HFFc6 (cell line): Measurements from ENCODE around the gene GLOD4. TPM values are rescaled to one million over a fixed set of nuclear protein-coding genes. Genes with fewer than 3 reads are reported as not detected.

Experiments used
- DNase-seq: peaks from one replicate; pipeline ENCODE4 v3.0.0-alpha.2; 2018
- H3K27ac Mint-ChIP-seq: 2 replicates; pipeline ENCODE4 v1.8.0; 2020; ENCODE audit warnings: mild to moderate bottlenecking, mixed read lengths
- H3K27me3 Mint-ChIP-seq: 2 replicates; pipeline ENCODE4 v1.8.0; 2021; ENCODE audit warnings: mild to moderate bottlenecking, moderate library complexity, mixed read lengths; ENCODE audit not compliant: insufficient read depth
- H3K36me3 Mint-ChIP-seq: 2 replicates; pipeline ENCODE4 v1.8.0; 2021; ENCODE audit warnings: low read depth, mixed read lengths
- H3K4me1 Mint-ChIP-seq: 2 replicates; pipeline ENCODE4 v1.8.0; 2020; ENCODE audit warnings: low read depth, mixed read lengths
- H3K4me3 Mint-ChIP-seq: 2 replicates; pipeline ENCODE4 v1.8.0; 2020; ENCODE audit warnings: mild to moderate bottlenecking, moderate library complexity, mixed read lengths
- H3K9me3 Mint-ChIP-seq: 2 replicates; pipeline ENCODE4 v1.8.0; 2020; ENCODE audit warnings: mild to moderate bottlenecking, mixed read lengths
- total RNA-seq, 6 experiments: library from RNA; stranded (reverse); fragmentation: NEBNext Ultra II Directional; extraction: Animal tissue kit (Norgen Biotek cat#: 25700); gene quantifications; 2 replicates in 1 of 6; 3 replicates in 5 of 6; pipeline ENCODE4 v1.2.3, GENCODE V29; 2021
- TF ChIP-seq, protein P1 (sequence below): fragments of 200-600 bp; sonication (generic); IDR thresholded peaks from 2 replicates; pipeline ENCODE4 v1.5.0; 2021; ENCODE audit warnings: antibody characterized with exemption, mild to moderate bottlenecking

The GLOD4 gene
- total RNA-seq, 6 experiments from 2014 or later, result 43.8 to 57.9 (median 48.6) TPM

DNA sequence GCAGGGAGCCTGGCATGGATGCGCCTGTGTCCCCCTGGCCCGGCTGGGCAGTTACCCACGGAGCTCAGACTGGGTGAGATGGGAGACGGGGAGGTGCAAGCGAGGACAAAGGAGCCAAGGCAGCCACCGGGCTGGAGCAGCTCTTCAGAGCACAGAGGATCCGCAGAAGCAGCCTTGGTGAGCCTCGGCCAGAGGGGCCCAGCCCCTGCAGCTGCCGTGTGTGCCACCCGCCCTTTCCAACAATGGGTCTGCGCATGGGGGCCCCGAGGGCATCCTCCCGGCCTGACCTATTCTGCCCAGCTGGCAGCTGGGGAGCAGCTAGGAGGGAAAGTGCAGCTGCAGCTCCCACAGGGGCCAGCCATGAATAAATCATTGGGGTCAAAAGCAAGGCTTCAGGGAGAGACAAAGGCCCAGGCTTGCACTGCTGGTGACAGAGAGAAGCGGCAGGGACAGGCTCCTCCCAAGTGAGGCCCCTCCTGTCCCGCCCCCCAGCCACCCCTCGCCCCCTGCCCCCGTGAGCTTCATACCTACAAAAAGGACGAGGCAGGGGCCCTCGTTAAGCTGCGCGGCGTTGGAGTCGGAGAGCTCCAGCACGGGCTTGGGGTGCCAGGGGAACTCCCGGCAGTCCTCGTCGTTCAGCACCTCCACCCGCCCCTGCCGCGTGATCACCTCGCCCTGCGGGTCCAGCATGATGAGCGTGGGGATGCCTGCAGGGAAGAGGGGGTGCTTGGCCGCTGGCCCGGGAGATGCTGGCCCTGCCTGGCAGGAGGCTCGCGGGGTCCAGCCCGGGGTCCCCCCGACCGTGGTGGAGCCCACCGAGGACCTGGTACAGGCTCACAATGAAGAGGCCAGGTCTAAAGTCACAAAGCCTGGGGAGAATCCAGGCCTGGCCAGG is 22.7 kb upstream of the GLOD4 start:
- Mint-ChIP-seq H3K9me3 (no peaks in the 10 kb centered on the region), H3K36me3 (peaks cover 12% of the 10 kb centered on the region), H3K27me3 (peaks cover 14% of the 10 kb centered on the region), H3K27ac (no peak overlapping the region), H3K4me3 (no peak overlapping the region), H3K4me1 (no peaks in the 10 kb centered on the region)
- TF ChIP-seq, protein P1, sequence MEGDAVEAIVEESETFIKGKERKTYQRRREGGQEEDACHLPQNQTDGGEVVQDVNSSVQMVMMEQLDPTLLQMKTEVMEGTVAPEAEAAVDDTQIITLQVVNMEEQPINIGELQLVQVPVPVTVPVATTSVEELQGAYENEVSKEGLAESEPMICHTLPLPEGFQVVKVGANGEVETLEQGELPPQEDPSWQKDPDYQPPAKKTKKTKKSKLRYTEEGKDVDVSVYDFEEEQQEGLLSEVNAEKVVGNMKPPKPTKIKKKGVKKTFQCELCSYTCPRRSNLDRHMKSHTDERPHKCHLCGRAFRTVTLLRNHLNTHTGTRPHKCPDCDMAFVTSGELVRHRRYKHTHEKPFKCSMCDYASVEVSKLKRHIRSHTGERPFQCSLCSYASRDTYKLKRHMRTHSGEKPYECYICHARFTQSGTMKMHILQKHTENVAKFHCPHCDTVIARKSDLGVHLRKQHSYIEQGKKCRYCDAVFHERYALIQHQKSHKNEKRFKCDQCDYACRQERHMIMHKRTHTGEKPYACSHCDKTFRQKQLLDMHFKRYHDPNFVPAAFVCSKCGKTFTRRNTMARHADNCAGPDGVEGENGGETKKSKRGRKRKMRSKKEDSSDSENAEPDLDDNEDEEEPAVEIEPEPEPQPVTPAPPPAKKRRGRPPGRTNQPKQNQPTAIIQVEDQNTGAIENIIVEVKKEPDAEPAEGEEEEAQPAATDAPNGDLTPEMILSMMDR, result no peak
- no peak for DNase-seq

DNA sequence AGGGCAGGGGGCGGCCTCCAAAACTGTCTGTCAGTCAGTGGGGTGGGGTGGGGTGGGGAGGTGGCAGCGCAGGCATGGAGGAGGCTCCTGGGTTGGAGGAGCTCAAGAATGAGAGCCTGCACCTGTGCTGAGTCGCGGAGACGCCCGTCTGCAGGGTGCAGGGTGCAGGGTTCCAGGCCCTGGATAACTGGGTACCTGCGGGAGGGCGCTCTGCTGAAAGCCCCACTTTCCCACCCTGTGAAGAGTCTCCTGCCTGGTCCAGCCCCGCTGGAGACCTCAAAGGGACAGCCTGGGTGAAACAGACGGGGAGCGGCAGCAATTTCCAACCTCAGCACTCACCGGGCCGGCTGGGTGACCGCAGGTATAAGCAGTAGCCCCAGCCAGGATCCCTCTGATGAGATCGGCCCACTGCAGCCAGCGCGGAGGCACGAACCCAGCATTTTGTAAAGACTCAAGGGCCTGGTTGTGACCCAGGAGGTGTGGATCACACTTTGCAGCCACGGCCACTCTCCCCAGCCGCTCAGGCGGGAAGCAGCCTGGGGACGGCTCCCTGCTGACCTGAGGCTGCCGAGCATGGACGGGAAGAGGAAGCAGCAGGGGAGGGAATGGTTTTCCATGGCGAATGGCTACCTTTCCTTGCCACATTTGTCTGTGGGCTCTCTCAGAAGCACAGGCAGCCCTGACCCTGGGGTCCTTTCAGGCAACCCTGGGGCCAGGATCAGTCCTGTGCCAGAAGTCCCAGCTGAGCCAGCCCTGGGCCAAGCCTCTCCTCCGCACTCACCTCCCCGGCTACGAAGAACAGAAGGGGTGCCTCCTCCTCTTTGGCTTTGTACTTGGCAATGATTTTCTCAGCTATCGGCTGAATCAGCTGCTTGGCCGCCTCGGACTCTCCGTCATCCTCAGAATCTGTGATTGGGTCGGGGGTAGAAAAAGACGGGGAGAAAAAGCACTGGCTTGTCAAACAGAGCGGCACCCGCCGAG is 21.1 kb upstream of the GLOD4 start:
- DNase-seq, result no peak
- Mint-ChIP-seq H3K4me1 (no peaks in the 10 kb centered on the region), H3K27me3 (peaks cover 10% of the 10 kb centered on the region), H3K4me3 (no peak overlapping the region), H3K36me3 (peaks cover 13% of the 10 kb centered on the region), H3K27ac (no peak overlapping the region), H3K9me3 (no peaks in the 10 kb centered on the region)
- TF ChIP-seq, protein P1, result no peak

DNA sequence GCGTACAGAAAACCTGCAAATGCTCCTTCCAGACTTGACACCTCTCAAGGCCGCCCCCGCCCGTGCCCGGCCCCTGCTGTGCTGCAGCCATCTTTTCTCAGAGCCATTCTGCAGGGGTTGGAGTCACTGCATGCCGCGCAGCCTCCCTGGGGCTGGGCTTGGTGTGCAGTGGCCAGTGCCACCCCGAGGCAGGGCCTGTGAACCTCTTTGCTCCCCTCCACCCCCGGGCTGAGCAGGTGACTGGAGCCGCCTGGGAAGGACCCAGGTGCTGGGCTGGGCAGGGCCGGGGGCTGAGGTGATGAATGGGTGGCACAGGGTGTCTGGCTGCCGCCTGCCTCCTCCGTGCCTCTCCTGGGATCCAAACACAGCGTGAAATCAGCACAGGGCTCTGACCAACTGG is 20.4 kb upstream of the GLOD4 start:
- Mint-ChIP-seq H3K9me3 (no peaks in the 10 kb centered on the region), H3K4me1 (no peaks in the 10 kb centered on the region), H3K4me3 (no peak overlapping the region), H3K27me3 (peaks cover 12% of the 10 kb centered on the region), H3K36me3 (peaks cover 13% of the 10 kb centered on the region), H3K27ac (no peak overlapping the region)
- DNase-seq, result no peak
- TF ChIP-seq, protein P1, result no peak

DNA sequence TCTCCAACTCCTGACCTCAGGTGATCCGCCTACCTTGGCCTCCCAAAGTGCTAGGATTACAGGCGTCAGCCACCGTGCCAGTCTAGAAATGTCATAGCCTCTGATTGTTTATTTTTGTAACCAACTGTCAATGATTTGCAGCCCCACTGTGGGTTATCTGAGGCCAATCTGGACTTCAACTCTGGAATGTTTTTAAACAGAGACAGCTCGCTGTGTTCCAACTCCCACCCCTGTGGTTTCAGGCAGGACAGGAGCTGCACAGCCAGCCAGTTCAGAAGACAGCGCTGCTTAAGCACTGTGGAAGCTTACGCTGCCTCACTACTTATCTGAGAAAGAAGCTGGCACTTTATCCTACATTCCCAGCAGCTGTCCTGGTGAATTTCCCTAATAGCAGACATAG is 19.6 kb upstream of the GLOD4 start:
- Mint-ChIP-seq H3K4me3 (no peak overlapping the region), H3K36me3 (peaks cover 22% of the 10 kb centered on the region), H3K9me3 (no peaks in the 10 kb centered on the region), H3K4me1 (no peaks in the 10 kb centered on the region), H3K27ac (no peak overlapping the region), H3K27me3 (peaks cover 12% of the 10 kb centered on the region)
- no peak for DNase-seq
- TF ChIP-seq, protein P1, result no peak

DNA sequence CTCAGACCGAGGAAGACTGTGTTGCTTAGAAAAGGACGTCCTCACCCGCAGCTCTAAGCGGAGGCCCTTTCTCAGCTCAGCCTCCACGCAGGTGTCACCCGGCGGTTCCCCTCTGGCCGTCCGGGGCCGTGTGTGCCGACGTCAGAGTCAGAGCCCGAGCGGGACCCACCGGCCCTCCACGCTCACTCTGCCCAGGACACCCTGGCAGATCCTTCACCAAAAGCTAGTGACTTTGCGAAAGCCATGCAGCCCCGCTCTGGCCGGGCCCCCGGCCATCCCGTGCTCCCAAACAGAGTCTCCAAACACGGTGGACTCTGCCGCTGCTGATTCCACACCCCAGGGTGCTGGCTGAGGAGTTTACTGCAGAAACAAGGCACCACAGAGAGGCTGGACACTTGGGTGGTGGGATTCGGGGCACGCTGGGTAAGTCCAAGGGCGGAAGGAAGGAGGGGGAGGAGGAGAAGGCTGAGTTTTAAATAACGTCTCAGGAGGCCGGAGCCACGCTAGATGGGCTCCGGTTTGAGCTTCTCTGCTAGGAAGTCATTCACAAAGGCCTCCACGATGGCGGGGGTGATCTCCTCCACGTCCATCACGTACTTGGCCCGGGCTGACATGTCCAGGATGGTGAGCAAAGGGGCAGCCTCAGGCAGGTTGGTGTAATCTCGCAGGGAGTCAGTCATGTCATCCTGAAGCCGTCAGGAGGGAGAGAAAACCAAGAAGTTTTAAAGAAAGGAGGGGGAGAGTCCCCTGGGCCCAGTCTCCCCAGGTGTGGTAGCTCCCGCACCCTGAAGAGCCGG is 18.6 kb upstream of the GLOD4 start:
- H3K4me3 Mint-ChIP-seq, result no peak overlapping the region; the same call in 1 of the 2 replicates
- no peaks in the 10 kb centered on the region for H3K9me3 Mint-ChIP-seq
- H3K36me3 Mint-ChIP-seq, result peaks cover 26% of the 10 kb centered on the region
- H3K27ac Mint-ChIP-seq, result no peak overlapping the region
- TF ChIP-seq, protein P1, result no peak
- peaks cover 16% of the 10 kb centered on the region for H3K27me3 Mint-ChIP-seq
- H3K4me1 Mint-ChIP-seq, result peaks cover 1% of the 10 kb centered on the region; the same call in 1 of the 2 replicates
- no peak for DNase-seq
